AML-193 (cell line): ENCODE results near the gene LNX2.

ENCODE experiments used
- DNase-seq, 2 experiments: peaks; one replicate each; lab custom pipeline; 2025; lab: John Stamatoyannopoulos, UW

Gene LNX2

DNA sequence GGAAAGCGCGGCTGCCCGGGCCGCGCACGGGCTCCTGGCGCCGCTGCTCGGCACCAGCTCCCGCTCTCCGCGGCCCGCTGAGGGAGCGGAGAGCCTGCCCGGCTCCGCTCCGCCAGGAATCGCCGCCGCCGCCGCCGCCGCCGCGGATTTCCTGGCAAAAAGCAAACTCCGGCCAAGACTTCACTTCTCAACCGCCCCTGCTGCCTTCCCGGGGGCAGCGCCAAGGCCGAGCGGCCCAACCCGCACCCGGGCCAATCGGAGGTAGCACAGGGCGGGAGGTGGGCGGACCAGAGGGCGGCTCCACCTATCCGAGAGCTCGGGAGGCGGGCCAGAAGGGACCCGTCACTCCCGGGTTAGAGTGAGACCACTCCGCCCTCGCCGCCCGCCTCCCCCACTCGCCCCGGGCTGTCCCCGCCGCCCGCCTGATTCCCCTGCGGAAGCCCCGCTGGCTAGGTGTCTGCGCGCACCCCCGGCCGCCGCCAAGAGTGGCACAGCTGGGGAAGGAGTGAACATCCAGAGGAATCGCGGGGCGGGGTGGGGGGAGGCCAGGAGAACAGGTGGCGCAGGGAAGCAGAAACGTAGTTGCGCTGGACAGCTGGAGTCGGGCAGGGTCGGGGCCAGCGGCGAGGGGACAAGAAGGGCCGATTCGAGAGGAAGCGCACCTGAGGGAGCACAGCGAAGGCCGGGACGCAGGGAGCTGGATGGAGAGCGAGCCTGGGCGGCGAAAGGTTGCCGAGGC, at the start of gene LNX2:
Gene LNX2 (minus strand): TSS at position 153 of the 739 bp plus-strand sequence. CDS start 38,826 bp downstream, outside the sequence.
- peak; percentile 95 for DNase-seq

DNA sequence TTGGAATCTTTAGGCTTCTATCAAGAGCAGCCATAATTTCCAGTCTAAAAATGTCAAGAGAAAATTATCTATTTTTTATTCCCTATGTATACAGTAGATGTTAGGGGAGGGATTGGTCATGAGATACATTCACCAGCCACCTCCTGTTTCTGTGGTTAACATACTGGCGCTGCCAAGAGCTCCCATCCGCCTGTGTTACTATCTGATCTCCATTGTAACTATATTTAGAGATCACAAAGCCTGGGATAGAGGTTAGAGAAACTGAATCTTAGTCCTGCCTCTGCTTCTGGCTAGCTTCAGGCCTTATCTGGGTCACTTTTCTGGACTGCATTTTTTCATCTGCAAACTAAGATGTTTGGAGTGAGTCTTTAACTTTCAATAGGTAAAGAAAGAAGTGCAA, 47.6 kb upstream of the LNX2 start:
- no peak for DNase-seq

DNA sequence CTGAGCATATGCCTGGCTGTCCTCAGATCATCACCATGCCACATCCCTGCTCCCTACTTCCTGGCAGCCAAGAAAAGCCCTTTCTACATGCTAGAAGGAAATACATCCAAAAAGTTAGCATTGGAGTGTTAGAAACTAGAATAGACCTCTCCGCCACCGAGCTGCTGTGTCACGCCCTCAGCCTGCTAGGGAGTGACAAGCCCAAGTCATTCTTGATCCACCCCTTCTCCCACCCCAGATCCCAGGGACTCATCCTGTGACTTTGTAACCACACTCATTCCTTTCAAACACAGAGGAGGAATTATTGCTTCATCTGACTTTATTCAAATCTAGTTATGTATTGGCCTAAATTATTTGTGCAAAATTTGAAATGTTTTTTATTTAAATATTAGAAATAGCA, 46.6 kb upstream of the LNX2 start:
- DNase-seq: no peak

DNA sequence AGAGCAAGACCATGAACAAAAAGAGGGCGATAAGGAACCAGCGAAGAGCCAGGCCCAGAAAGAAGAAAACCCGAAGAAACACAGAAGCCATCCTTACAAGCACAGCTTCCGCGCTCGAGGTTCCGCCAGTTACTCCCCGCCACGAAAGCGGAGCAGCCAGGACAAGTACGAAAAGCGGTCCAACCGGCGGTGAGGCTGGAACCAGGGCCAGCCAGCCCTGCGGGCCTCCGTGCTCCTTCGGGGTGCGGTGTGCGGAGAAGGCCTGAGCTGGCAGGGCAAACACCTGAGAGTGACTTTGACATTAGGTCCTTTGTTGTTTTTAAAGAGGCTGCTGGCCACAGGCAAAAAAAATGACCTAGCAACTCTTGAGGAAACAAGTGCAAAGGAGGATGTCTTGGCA, 45.4 kb upstream of the LNX2 start:
- DNase-seq: no peak

DNA sequence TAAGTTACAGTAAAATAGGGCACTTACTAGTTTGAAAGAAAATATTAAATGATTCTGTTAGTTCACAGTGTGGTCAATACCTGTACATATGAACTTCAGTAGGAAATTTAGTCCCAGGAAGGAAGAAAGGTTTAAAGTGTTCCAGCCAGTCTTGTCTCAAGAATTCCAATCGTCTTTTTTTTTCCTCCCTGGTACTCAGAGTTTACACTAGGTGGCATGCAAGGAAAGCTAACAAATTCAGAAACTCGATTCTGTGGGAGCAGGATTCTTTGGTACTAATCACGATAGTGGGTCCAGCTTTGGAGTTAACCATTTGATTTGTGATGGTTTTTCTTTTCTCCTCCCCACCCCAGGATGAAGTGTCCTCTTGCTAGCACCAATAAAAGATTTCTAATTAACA, 45.0 kb upstream of the LNX2 start:
- DNase-seq: no peak

DNA sequence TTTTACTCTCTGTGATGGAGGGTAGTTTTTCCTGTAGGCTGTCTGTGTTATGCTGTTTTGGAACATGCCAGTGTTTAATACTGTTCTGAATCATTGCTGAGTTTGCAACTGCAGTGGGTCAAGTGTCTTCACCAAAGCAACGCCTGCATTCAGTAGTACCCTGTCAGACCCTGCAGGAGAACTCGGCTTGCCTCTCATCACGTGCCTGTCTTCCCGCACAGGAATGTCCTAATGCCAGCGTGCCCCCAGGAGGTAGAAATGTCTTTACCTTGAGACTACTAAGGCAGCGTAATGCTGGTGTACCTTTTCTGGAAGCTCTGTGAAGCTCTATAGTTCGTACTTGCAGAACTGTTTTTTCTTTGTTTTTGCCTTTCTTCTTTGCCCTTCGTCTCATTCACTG, 43.6 kb upstream of the LNX2 start:
- DNase-seq: no peak

DNA sequence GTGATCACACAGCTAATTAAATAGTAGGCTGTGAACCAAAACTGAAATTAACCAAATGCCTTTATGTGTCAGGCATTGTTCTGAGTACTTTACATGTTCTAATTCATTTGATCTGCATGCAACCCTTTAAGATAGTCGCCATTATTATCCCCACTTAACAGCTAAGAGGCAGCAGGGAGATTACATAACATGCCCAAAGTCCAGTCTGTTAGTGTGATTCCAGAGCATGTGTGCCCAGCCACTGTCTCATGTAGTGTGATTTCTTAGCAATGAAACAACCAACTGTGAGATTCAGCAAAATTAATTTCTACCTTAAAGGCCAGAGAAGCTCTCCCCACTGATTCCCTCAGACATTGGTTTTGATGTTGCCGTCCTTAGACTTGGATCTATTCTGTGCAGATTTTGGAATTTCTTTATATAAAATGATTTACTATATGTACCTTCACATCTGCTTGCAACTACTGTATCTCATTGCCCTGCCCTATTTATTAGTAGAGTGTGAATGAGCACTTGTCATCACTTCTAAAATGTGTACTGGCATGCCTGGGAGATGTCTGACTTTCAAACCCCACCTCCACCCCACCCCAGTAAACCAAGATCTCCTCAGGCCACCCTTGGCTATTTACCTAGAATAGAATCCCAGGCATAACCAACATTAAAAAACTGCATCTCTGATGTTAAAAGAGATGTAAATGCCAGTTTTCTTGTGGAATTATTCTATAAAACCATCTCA, 42.6 kb upstream of the LNX2 start:
- DNase-seq: no peak

DNA sequence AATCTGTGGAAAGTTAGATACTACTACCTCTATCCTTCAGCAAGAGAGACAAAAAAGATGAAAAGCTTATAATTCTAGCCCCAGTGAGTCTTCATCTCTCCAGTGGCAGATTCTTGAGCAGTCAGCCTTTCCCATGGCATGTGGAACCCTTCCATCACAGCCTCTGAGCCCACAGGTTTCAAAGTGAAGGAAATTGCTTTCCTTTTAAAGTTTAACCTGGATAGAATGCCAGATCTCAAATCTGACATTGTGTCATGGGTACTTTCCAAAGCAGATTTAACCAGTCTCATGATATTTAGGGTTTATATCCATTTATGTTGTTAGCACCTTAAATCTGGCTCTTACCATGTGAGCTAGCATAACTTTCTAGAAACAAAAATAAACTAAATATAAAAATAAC, 40.7 kb upstream of the LNX2 start:
- DNase-seq: no peak

DNA sequence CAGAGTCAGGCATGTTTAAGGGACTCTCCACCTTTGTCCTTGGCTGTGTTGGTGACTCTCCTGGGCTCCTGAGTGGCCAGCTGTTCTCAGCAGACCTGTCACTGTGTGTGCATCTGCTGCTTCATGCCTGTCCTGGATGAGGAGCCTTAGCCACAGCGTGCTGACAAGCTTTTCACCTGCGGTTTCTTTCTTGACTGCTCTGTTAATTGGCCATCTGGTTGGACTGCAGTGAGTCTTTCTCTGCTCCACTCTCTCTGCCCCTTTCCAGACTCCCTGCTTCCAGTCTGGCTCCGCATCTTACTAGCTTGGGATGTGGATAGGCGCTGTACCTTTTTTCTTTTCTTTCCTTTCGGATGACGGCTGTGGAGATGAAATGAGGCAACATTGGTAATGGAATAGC, 40.2 kb upstream of the LNX2 start:
- no peak for DNase-seq

DNA sequence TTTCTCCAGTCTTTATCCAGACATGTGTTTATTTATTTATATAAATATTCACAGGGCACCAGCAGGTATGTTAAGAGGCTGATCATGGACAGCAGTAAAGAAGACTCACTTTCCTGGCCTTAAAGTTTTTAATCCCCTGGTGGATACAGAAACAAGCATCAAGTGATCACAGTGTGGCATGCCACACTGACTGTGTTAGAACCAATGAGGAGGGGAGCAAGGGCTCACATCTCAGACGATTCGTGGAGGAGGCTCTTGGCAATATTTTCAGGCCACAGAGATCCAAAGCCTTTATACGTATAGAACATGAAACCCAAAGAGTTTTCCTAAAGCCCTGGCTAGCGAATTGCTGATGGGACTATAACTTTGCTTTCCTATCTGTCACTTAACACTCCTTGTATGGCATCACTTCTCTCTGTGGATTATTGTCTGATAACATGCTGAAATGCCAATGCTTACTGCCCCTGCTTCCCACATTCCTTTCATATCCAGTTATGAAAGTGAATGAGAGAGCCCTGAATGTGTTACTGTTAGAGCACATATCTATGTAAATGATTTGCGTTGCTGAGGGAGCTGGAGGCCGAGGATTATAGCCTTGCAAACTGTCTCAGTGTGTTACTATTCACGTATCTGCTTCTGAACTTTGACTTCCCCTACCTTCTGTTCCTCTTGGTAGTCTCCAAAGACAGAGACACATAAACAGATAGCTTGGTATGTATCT, 39.0 kb upstream of the LNX2 start:
- DNase-seq: no peak

DNA sequence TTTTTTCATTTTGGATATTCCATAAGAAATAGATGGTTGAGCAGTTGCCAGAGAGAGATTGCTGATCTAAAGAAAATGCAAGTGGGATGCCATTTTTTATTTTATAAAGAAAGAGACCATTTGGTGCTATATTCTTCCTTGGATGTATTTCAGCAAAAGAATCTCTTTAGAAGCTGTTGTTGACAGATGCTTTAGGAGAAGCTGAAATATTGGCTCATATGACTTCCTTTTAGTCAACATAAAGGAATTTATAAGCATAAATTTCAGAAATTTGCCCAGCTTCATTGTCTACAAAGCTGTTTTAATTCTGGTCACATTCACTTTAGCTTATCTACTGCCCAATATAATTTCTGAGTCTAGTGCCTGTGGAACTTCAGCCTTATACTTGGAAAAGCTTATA, 38.2 kb upstream of the LNX2 start:
- no peak for DNase-seq

DNA sequence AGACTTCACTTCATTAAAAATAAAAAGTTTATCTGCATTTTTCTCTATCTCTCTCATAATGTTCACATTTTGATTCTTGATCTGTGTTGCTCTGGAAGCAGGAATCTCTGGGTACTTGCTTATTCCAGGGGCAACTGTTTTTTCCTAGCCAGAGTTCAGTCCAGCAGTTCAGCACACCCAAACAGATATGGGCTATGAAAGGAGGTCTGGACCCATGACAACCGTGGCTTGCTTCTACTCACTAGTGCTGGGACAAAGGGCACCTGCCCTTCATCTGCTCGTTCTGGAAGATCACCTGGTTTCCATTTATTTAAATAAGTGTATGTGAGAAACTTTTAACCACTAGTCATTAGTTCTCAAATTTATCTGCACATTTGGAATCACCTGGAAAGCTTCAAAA, 37.4 kb upstream of the LNX2 start:
- no peak for DNase-seq

DNA sequence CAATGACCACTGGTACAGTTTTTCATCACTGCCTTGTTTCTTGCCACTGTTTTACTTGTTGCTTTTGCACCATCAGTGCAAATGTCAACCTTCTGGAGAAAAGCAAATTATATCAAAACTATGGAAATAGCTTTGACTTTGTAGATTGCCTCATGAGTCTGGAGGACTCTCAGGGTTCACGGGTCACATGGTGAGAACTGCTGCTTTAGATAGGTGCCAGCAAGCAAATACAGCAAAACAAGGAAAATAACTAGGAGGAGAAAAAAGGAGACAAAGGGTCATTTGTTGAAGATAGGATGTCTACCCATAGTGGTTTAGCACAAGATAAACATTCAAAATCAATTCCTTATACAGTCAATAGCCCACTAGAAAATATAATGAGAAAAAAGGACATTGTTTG, 34.5 kb upstream of the LNX2 start:
- DNase-seq: no peak

DNA sequence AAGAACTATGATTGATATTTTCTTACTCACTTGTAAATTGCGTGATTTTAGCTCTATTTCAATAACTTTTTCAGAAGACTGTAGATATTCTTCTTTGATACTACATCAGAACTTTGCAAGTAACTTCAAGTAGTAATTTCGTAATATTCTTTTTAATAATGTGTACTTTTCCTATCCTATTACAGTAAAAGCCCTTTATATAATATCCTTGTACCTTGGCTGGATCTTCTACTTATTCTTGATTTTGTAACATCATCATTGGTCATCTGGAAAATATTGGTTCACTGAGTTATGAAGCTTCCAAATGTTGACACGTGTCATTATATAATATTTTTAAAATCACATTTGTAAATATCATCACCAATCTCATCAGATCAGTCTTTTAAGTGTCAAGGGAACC, 33.7 kb upstream of the LNX2 start:
- no peak for DNase-seq

DNA sequence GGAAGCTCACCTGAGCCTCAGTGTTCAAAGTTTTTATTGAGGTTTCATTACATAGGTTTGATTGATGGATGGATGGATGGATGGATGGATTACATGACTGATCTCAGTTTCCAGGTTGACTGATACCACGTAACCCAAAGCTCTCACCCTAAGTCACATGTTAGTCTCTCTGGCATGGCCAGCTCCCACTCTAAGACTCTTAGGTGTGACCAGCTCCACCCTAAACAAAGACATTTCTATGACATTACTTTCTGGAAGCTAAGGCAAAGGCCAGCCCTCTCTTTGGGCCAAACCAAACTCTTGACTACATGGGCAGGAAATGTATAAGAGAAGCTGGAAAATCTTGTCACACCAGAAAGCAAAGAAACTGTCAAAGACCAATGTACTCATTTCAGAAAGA, 30.0 kb upstream of the LNX2 start:
- no peak for DNase-seq

DNA sequence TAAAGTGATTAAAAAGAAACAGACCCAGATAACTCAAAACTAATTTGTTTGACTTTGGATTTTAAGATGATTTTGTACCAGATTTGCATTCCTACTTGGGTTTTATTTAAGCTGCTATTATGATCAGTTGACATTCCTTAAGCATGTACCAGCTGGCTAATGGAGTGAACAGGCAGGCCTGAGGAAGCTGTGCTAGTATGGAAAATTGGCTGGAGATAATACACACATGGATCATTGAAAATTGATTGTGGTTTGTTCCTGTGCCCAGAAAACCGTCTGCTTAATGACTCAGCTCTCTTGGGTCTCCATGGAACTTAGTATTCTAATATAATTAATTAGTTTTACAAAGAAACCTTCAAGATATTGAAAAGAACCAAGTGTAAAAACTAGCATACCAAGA, 24.0 kb upstream of the LNX2 start:
- DNase-seq: no peak

DNA sequence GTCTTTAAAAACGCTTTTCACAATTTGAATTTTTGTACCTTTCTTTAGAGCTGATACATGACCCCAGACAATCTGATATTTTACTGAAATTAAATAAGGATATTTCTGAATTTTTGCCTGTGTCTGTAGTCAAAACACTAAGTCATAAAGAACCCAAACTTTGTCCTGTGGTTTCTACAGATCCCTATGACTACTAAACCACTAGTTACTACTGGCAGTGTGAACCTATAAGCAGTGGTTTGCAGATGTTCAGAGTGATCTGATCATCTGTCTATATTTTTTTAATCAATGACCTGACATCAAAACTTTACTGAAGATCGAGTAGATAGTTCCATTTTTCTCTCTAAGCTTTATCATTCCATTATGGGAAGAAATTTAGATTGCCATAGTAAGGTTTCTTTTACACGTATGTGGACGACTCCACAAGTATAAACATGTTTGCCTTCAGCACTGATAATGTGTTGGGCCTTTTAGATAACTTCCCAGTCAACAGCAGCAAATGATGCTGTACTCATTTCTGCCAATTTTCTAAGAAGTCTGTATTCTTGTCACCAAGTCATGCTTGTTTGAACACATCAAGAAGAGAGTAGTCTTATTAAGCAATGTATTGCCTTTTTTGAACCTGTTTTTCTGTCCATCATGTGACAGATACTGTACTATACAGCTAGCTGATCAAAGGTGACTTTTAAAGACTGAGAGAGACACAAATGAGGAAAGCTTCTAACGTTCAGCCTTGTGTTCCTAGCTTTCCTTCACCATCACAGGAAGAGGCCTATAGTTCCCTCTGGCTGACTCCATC, 23.2 kb upstream of the LNX2 start:
- no peak for DNase-seq

DNA sequence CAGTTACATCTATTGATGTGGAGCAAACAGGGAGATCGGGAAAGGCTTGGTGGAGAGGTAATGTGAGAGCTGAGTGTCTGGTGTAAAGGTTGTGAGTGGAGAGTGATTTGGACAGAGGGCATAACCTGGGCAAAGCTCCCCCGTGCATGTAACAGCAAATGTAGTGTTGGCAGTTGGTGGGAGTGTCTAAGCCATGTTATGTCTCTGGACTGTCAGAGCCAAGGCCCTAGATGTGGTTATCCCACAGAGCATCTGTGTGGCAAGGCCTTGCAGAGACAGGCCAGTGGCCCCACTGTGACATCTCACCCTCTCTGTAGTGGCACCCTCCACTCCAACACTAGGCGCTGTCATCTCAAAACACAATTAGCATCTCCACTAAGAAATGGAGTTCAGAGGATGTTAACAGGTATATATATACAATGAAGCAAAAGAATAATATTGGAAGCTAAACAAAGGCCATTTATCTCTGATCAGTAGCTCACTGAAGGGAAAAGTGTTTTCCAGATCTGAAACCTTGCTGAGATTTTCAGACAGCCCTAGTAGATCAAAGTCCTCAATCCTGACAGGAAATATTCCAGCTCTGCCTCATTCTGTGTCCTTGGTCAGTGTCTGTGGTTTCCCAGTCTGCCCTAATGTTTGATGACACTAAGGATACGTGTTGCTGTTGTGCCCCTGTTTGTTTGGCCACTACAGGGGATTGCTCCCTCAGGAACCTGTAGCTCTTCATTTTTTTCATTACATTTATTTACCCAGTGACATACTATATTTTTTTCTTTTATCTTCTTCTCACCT, 21.6 kb upstream of the LNX2 start:
- no peak for DNase-seq

DNA sequence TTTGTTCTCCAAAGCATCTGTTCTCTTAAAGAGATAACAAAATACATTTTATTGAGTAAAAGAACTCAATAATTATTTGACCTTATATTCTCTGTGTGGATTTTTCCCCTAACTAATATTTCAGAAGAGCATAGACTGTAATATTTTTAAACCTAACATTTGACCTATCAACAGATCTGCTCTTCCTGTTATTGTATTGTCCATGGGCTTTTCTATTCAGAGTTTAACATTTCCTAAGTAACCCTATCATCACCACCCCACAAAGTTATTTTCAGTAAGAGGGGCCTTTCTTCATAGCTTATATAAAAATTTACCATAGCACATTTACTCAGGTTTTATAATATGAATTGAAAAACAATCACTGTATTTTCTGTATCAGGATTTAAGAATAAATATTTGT, 18.9 kb upstream of the LNX2 start:
- no peak for DNase-seq

DNA sequence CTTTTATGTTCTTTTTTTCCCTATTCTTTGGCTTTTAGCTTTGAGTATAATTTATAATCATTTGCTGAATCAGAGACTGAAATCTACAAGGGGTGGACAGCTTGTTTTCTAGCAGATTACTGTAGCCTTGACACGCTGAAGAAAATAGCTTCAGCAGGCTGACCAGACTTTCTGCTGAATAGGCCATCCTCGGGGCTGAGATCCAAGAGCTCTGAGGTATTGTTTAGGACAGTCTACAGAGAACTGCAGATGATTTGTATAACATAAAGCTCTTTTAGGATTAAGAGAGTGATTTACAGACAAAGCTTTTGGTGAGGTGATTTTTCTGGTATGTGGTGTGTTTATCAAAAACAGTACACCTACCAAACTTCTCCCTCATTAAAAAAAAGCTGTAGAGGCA, 18.2 kb upstream of the LNX2 start:
- DNase-seq: no peak

DNA sequence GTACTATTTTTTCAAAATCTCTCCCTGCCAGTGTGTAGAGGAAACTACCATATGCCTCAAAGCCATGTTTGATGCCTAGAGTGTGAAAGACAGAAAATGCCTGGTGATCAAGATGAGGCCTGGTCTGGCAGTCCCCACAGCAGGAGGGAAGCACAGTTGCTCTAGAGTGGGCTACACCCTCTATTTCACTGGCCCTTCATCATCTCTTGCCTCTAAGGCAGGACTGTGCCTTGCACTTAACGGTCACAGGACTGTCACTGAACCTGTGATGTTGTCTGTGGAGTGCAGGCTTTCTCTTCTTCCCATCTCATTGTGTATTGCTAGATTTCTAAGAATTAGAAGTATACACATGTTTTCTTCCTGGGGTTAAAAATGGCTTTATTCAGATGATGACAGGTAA, 17.7 kb upstream of the LNX2 start:
- DNase-seq: no peak

DNA sequence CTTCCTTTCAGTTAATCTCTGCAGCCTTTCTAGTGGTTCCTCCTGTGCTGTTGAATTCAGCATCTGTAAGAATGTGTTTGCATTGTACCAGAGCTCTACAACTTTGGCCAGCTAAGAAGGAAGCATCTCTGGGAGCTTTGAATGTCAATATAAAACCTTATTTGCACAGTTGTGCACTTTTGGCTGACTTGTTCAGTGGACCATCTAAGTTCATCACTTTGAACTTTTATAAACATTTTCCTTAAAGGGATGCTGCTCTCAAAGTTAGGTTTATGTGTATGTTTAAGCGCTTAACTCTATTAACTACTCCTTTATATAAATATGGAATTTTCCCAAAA, 16.9 kb upstream of the LNX2 start:
- no peak for DNase-seq
